Activated gamma-delta T cell treated with anti-CD3 and anti-CD28 coated beads, Interleukin-2, amount 50 U/mL, for 16 hours (primary cell): ENCODE results near the gene ZFTA.
A peak's percentile ranks its signal among the peaks of the same experiment; 100 is the strongest.
"Not testable (repeated sequence)": the region's sequence is repeated elsewhere in the genome, so short reads cannot be mapped to it uniquely, and the experiment has no call there.

ENCODE experiments used
- DNase-seq: peaks from one replicate; pipeline ENCODE4 v3.0.0-alpha.2; 2020; ENCODE audit warnings: low read depth

The ZFTA gene

DNA sequence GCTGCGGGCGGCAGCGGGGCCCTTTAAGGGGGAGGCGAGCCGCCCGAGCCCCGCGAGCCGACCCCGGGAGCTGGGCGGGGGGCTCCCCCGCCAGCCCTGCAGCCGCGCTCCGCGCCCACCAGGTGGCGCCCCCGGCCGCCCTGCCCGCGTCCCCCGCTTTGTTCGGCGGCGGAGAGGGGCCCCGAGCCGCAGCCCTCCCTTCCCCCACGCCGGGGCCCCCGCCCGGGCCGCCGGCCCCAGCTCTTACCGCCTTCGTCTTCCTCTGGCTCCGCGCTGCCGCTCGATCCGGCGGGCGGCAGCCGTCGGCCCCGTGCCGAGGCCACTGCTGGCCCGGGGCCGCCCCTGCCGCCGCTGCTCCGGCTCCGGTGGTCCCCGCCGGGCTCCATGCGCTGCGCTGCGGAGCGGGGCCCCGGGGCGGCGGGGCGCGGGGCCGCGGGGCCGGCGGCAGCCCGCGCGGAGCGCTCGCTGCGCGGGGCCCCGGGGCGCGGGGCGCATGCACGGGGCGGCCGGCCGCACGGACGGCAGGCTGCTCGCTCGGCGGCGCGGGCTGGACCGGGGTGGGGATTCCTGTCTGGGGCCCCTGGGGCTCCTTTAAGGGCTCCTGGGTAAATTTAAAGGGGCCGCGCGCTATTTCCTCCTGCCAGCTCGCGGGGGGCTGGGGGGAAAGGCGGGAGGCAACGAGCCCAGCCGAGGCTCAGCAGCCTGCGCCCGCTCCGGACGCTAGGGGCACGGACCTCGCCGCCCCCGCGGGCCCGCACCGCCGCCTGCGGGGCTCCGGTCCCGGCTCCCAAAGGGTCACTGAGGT, at the start of gene ZFTA:
Gene ZFTA (minus strand): TSS at position 539 of the 805 bp plus-strand sequence. CDS start 153 bp downstream, at position 386.
- peak; percentile 51 for DNase-seq

DNA sequence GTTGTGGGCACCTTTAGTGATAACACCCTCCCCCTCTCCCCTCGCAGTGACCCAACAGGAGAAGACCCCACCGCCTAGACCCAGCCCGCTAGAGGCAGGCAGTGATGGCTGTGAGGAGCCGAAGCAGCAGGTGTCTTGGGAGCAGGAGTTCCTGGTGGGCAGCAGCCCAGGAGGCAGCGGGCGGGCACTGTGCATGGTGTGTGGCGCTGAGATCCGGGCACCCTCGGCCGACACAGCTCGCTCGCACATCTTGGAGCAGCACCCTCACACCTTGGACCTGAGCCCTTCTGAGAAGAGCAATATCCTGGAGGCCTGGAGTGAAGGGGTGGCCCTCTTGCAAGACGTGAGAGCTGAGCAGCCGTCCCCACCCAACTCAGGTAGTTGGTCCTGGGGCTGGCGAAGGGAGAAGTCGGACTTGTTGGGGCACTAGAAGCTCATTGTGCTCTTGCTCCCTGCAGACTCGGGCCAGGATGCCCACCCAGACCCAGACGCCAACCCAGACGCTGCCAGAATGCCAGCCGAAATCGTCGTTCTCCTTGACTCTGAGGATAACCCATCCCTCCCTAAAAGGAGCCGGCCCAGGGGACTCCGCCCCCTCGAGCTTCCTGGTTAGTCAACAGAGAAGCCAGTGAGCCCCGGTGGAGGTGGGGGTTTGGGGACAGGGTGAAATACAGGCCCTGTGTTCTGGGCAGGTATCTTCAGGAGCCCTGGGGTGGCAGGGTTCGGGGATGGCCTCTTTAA, 49.4 kb upstream of the ZFTA start:
- no peak for DNase-seq

DNA sequence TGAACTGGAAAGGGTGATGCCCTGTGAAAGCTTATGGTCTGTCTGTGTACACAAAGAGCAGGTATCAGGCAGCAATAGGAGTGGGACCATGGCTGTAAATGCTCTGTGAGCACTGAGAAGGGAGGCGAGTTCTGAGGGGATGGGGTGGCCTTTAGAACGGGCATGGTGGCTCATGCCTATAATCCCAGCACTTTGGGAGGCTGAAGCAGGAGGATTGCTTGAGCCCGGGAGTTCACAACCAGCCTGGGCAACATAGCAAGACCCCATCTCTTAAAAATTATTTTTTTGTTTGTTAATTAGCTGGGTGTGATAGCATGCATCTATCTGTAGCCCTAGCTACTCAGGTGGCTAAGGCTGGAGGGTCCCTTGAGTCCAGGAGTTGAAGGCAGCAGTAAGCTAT, 48.2 kb upstream of the ZFTA start:
- DNase-seq: no peak

DNA sequence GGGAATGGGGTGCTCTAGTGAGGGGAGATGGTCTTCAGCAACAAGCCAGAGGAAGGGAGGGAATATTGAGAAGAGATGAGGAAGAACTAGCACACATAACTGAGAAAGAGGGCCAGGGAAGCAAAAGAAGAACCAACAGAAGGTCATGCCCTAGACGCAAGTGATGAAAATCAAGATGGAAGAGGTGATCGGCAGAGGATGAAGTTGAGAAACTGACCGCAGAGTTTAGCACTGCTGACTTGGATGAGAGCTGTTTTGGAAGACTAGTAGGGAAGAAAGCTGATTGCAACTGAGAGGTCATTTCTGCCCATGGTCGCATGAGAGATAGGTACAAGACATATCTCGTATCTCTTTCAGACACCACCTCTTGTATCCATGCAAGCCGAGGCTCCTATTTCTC, 47.6 kb upstream of the ZFTA start:
- no peak for DNase-seq

DNA sequence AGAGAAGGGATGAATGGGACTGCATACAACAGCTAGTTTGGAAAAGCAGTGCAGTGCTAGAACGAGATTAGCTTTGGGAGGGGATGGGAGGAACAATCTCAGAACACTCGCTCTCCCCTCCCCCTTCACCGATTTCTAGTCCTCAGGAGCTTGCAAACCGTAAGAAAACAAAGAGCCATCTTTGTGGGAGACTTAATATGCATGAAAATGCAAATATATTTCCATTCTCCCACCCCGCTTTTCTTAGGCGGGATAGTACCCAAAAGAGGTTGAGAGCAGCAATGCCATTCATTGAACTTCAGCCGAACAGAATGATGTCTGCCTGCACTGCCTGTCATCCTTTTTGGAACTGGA, 45.8 kb upstream of the ZFTA start:
- no peak for DNase-seq

DNA sequence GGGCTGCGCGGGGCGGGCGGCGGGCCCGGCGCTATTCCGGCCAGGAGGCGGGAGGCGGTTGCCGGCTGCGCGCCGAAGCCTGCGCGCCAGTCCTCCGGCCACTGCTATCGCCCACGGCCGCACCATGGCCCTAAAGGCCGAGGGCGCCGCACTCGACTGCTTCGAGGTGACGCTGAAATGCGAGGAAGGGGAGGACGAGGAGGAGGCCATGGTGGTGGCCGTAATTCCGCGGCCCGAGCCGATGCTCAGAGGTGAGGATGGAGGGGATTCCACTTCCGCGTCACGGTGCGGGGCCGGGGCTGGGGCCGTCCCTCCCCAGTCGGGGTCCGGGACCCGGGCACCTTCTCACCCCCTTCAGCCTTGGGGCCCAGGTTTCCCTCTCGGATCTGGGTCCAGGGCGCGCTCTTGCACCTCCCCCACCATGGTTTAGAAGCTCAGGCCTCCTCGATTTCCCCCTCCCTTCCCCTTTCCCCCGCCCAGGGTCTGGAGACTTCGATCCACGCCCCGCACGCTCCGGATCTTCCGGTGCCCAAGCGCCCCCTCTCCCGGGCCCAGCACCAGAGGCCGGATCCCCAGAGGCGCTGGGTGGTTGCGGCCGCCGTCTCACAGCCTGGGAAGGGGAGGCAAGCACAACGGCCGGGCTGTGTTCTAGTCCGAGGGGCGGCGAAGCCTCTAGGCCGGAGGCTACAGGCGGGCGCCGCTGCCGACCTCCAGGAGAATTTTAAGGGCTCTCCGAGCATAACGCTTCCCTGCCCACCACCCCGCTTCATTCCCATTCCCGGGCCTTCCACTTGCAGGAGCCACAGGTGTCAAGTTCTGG, 45.2 kb upstream of the ZFTA start:
- DNase-seq: no peak

DNA sequence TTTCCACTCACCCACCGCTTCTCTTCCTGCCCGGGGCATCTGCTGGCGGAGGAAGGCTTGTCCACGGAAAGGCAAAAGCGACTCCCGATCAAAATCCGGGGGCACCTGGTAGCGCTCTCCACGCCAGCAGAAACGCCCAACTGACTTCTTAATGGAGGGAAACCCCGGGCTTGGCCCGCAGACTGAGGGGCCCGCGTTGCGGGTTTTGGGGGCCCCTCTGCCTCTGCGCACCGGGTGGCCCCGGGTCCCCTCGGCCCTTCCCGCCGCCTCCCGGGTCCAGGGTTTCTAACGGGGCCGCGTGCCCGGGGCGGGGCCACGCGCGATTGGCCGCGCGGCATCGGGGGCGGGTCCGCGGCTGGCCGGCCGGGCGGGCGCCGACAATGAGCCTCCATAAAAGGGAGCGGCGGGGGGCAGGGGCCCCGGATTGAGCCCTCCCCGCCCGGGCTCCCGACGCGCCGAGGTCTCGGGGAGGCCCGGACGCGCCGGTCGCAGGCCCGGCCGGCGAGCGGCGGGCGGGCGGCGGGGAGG, 44.5 kb upstream of the ZFTA start, which contains the start of gene SPINDOC:
Gene SPINDOC (plus strand): TSS at position 422 of the 528 bp plus-strand sequence. CDS start 231 bp downstream, outside the sequence.
- peak; percentile 51 for DNase-seq

DNA sequence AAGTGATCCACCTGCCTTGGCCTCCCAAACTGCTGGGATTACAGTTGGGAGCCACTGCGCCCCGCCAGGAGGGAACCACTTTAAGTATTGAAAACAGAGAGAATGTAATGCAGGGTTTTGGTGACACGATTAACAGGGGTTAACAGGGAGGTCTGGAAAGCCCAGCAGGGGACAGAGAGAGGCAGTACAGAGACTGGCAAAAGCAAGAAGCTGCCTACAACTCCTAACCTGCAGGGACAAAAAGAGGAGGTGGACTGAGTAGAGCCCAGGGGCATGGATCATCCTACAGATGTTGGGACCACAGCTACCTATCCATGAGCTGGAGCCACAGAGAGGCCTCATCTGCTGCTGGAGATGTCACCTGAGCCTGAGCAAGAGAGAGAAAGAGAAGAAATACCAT, 42.9 kb upstream of the ZFTA start:
- DNase-seq: no peak

DNA sequence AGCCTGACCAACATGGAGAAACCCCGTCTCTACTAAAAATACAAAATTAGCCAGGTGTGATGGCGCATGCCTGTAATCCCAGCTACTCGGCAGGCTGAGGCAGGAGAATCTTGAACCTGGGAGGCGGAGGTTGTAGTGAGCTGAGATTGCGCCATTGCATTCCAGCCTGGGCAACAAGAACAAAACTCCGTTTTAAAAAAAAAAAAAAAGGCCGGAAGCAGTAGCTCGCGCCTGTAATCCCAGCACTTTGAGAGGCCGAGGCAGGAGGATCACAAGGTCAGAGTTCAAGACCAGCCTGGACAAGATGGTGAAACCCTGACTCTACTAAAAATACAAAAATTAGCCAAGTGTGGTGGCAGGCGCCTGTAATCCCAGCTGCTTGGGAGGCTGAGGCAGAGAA, 41.8 kb upstream of the ZFTA start:
- DNase-seq: not testable (repeated sequence)

DNA sequence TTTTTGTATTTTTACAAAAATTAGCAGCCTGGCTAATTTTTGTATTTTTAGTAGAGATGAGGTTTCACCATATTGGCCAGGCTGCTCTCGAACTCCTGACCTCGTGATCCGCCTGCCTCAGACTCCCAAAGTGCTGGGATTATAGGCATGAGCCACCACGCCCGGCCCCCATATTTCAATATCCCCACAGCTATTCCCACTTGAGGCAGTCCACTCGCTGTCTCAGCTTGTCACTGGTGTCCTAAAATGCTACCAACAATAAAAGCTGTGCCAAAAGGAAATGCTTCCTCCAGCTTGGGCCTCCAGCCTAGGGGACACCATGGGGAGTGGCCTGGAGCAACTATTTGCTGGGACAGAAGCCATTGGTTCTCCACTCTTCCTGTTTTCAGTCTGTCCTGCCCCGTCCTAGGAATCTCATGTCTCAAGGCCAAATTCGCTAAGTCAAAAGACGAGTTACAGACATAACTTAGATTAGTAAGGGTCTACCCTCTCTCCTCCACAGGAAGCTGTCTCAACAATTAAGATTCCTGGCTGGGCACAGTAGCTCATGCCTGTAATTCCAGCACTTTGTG, 37.4 kb upstream of the ZFTA start:
- DNase-seq: no peak

DNA sequence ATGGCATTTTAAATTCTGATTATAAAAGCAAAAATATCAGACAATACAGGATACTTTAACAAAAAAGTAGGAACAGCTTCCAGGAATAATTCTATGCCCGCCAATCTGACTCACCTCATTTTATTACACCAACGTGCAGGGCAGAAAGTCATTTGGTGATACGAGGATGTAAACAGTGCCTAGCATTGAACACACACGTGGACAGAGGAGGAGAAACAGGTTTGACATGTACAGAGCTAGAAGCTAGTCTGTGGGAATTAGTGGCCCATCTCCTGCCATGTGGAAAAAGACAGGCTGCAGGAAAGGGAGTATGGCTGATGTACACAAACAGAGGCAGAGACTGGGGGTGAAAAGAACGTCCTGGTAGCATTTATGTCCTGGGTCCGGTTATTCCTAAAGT, 35.7 kb upstream of the ZFTA start:
- DNase-seq: no peak

DNA sequence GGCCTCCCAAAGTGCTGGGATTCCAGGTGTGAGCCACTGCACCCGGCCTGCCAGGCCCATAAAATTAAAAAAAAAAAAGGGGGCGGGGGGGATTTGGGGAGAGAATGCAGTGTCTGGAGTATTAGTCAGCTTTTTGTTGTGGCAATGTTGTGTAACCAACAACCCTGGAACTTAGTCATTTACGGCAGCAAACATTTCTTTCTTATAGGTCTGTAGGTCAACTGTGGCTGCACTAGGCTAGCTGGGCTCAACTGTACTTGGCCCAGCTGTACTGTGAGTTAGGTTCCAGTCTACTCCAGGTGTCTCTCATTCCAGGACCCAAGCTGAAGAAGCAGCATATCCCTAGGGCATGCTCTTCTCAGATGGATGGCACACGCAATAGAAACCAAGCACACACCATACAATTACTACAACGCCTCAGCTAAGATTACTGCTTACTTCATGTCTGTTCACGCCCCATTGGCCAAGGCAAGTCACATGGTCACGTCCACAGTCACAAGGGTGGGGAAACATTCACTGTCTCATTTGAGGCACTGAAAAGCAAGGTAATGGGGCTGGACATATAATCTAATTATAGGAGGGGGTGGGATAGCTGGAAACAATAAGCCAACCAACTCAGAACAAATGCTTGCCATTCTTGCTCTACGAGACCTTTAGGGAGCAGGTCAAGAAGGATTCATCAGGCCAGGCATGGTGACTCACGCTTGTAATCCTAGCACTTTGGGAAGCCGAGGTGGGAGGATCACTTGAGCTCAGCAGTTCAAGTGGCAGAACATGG, 34.3 kb upstream of the ZFTA start:
- DNase-seq: no peak

DNA sequence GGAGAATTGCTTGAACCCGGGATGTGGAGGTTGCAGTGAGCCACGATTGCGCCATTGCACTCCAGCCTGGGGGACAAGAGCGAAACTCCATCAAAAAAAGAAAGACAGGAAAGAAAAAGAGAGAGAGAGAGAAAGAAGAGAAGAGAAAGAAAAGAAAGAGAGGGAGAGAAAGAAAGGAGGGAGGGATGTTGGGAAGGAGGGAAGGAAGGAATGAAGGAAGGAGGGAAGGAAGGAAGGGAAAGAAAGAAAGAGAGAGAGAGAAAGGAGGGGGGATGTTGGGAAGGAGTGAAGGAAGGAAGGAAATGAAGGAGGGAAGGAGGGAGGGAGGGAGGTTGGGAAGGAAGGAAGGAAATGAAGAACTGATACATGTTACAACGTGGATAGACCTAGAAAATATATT, 32.3 kb upstream of the ZFTA start:
- no peak for DNase-seq

DNA sequence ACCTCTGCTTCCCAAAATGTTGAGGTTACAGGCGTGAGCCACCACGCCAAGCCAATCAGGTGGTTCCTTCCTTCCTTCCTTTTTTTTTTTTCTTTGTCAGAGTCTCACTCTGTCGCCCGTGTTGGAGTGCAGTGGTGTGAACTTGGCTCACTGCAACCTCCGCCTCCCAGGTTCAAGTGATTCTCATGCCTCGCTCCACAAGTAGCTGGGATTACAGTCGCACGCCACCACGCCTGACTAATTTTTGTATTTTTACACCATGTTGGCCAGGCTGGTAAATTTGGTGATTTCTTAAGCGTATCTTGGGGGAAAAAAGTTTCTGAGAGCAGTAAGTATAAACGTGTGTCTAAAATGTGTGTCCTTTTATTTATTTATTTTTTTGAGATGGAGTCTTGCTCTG, 26.5 kb upstream of the ZFTA start:
- no peak for DNase-seq

DNA sequence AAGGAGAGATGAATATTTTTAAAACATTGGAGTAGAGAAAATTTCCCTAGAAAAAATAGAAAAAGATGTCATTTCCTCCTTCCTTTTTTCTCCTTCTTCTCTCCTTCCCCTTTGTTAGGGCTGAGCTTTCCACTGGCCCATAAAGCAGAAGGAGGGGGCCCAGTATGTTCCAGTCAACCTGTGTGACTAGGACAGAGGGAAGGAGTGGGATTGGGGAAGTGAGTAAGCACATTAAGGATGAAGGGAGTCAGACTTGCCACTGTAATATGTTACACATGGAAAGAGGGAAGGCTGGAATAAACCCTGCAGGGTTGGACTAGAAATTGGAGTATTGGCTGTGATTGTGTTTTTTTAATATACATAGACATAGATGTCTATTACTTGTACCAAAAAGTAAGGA, 24.6 kb upstream of the ZFTA start:
- no peak for DNase-seq

DNA sequence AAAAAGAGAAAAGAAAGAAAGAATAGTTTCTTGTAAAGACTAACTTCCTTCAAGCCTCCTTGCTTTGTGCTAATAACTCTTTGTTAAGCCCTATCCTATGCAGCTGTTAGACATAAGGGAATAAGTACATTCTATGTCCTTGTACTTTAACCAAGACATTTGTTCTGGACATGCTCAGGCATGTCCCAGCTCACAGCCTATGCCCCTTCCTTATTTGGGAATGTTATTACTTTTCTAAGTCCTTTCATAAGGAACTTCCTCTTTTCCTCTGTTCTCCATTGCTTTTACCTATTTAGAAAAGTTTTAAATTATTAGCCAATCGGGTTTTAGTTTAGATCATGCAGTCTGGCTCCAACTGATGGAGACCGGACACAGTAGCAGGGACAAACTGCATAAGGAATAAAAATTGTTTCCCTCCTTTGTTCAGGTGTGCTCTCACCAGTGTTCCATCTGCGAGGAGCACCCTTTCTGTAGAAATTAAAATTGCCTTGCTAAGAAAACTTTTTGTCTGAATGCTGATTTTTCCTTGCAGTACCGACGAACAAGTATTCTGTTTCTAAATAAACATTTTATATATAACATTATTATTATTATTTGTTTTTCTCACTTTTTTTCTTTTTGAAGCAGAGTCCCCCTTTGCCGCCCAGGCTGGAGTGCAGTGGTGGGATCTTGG, 23.1 kb upstream of the ZFTA start:
- no peak for DNase-seq

DNA sequence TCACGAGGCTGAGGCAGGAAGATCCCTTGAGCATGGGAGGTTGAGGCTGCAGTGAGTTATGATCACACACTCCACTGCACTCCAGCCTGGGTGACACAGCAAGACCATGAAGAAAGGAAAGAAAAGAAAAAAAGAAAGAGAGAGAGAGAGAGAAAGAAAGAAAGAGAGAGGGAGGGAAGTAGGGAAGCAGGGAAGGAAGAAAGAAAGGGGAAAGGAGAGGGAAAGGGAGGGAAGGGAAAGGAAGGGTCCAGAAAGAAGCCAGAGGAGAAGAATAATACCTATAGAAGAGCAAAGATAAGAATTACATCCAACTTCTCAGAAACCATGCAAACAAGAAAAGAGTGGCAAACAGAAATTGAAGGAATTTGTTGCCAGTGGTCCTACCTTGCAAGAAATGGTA, 17.2 kb upstream of the ZFTA start:
- DNase-seq: no peak

DNA sequence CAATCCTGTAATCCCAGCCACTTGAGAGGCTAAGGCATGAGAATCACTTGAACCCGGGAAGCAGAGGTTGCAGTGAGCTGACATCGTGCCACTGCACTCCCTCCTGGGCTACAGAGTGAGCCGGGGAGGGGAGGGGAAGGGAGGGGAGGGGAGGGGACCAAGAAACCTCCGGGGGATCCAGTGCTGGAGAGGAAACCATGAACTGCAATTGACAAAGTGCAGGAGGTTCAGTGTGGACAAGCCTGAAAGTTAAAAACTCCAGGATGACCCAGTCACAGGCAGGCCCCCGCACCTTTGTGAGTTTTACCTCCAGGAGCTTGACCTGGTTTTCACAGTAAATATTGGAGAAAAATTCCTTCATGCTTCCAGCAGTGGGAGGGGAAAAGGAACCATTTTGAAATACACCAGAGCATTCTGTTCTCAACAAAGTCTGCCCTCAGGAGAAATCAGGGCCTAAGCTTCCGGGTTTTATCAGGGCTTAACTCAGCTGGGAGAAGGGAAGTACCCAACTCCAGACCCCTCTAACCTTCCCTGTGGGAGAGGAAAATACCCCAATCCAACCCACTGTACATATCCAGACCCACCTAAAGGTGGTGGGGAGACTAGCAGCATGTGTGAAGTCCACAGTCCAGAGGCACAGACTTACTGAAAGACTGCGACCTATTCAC, 15.5 kb upstream of the ZFTA start:
- DNase-seq: no peak

DNA sequence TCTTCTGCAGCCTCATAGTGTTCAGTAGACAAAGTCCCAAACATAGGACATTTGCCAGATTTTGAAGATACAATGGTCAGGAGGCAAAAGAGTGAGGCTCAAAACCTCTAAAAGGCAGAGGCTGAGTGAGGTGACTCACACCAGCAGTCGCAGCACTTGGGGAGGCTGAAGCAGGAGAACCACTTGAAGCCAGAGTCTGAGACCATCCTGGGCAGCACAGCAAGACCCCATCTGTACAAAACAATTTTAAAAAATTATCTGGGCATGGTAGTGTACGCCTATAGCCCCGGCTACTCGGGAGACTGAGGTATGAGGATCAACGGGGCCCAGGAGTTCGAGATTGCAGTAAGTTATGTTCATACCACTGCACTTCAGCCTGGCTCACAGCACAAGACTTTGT, 14.2 kb upstream of the ZFTA start:
- DNase-seq: no peak

DNA sequence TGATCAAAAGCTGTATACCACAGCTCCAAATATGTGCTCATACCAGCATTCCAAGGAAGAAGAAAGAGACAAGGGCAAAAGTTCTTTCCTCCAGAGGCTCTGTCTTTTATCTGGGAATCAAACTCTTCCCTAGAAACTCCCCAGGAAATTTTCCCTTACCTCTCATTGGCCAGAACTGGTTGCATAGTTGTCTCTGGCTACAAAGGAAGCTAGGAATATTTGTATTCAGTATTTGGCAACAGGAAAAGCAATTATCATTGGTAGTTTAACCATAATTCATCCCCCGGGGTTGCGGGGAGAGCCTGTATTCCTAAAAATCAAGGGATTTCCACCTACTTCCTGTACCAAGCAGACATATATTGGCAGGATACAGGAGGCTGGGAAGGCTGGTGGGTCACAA, 10.5 kb upstream of the ZFTA start:
- no peak for DNase-seq
